Right lobe of liver (tissue), 6 donors: ENCODE results near the gene CFAP119. TPM values are rescaled to one million over a fixed set of nuclear protein-coding genes. Genes with fewer than 3 reads are reported as not detected.

ENCODE experiments used
- ATAC-seq, 4 donors: fragments of 200-7000 bp; cut with Tn5 transposase; one replicate each; pipeline ENCODE4 v1.9.1; 2020; ENCODE audit warnings: mild to moderate bottlenecking in 4 of 4, moderate library complexity in 4 of 4
- DNase-seq, 3 donors: peaks; one replicate each; pipeline ENCODE4 v3.0.0-alpha.2; 2020
- H3K27ac ChIP-seq, 3 donors: fragments of 200-600 bp; one replicate each; pipeline ENCODE4 v1.8.0; 2022
- H3K27me3 ChIP-seq, 2 donors: fragments of 200-600 bp; one replicate each; pipeline ENCODE4 v1.8.0; 2022
- H3K36me3 ChIP-seq, 4 donors: fragments of 200-600 bp; sonication (generic) in 1 of 4; one replicate each; pipeline versions ENCODE4 v1.5.1 to v1.8.0; 2017 to 2022; ENCODE audit warnings: control low read depth in 1 of 4
- H3K4me1 ChIP-seq, 4 donors: fragments of 200-600 bp; sonication (generic) in 1 of 4; one replicate each; pipeline versions ENCODE4 v1.5.1 to v1.8.0; 2017 to 2022; ENCODE audit warnings: control low read depth in 1 of 4
- H3K4me3 ChIP-seq, 3 donors: fragments of 200-600 bp; one replicate each; pipeline ENCODE4 v1.8.0; 2022
- H3K9me3 ChIP-seq, 4 donors: fragments of 200-600 bp; sonication (generic) in 1 of 4; one replicate each; pipeline versions ENCODE4 v1.5.1 to v1.8.0; 2017 to 2022; ENCODE audit warnings: control low read depth in 1 of 4
- POLR2A ChIP-seq: fragments of 450-650 bp; IDR thresholded peaks from one replicate; pipeline ENCODE4 v1.6.1; 2017; ENCODE audit warnings: antibody characterized with exemption, mild to moderate bottlenecking
- WGBS: methylation state at CpG from one replicate; pipeline ENCODE4 v1.1.6; 2018; ENCODE audit warnings: low coverage, low lambda C conversion rate; ENCODE audit not compliant: insufficient coverage; ENCODE audit errors: missing lambda C conversion rate; 5-methylcytosine and 5-hydroxymethylcytosine counted together
- intact Hi-C, 2 donors: fragments of 100-400 bp; cut with DNase I; formaldehyde crosslinking; loops; one replicate each; pipeline versions ENCODE4 v1.11.2 to v1.14.1; 2022
- total RNA-seq, 6 experiments: library from RNA; depleted of rRNA in 2 of 6; stranded (reverse); fragments of >200 nt in 2 of 6; fragmentation: NEBNext Ultra II Directional in 3 of 6; extraction: Animal tissue kit (Norgen Biotek cat#: 25700) in 3 of 6; gene quantifications; one replicate each; pipeline versions ENCODE4 v1.1.0 to v1.2.4, GENCODE V29; 2016 to 2023
- TF ChIP-seq, protein P1 (sequence below), 4 donors: fragments of 200-600 bp in 3 of 4; fragments of 450-650 bp in 1 of 4; IDR thresholded peaks; one replicate each; pipeline versions ENCODE4 v1.5.1 to v1.8.0; 2016 to 2022; ENCODE audit warnings: antibody characterized with exemption in 4 of 4, mild to moderate bottlenecking in 2 of 4
- donor health status: DM: no; HTN: yes; CAD: no.
- donor health status: DM: no; HTN: no; CAD: no.
- donor health status: DM: no; HTN: no; CAD: no.
- donor health status: DM: no; HTN: yes; CAD: no.
- donor health status: DM: no; HTN: yes; CAD: no.

Gene CFAP119
- total RNA-seq, 6 experiments from 2014 or later, result 0.19 to 1.8 (median 0.29) TPM; not detected in 1

DNA sequence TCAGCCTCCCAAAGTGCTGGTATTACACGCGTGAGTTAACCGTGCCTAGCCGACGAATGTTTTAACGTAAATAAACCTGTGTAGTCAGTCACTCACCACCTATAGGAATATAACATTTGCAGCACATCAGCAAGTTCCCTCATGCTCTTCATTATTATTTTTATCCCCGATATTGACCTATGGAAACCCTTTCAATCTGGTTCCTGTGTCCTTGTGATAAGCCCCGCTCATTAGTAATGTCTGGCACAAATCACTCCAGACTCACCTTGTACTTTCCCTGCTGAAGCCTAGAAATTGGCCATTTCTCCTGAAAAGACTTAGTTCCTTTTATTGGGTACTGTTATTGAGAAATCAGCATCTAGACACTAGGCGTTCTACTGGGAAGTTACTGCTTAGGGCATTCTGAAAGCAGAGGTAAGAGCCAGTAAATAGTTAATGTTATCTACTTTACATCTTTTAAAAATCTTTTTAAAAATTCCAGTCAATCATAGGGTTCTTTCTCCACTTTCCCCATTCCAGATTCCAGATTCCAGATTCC lies 15.2 kb downstream of the CFAP119 start:
- intact Hi-C loops, result no loop called here
- H3K27ac ChIP-seq, result no peak overlapping the region

DNA sequence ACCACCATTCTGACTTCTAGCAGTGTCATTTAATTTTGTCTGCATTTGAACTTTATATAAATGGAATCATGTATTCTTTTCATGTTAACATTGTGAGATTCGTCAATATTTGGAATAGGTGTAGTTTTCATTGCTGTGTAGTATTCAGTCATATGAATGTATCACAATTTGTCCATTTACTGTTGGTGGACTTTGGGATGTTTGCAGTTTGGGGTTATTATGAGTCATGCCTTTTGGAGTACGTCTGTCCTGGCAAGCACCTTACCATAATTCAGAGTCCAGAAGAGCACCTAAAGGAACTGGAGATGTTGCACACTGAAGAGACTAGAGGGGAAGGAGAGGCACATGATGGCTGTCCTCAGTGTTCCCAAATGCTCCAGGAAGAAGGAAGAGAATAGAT lies 16.8 kb downstream of the CFAP119 start:
- DNase-seq, result peak in 1 of 3 donors; percentile 56

More for the DNA sequence above, 15.2 kb downstream of the CFAP119 start:
- ATAC-seq (no peak), DNase-seq (no peak)
- WGBS, result 88% methylated on average over 9 of the region's 9 CpGs
- peaks cover 0 to 19% (median 10%) of the 10 kb centered on the region in 4 donors for H3K4me1 ChIP-seq
- no peaks in the 10 kb centered on the region for H3K9me3 ChIP-seq
- TF ChIP-seq, protein P1, sequence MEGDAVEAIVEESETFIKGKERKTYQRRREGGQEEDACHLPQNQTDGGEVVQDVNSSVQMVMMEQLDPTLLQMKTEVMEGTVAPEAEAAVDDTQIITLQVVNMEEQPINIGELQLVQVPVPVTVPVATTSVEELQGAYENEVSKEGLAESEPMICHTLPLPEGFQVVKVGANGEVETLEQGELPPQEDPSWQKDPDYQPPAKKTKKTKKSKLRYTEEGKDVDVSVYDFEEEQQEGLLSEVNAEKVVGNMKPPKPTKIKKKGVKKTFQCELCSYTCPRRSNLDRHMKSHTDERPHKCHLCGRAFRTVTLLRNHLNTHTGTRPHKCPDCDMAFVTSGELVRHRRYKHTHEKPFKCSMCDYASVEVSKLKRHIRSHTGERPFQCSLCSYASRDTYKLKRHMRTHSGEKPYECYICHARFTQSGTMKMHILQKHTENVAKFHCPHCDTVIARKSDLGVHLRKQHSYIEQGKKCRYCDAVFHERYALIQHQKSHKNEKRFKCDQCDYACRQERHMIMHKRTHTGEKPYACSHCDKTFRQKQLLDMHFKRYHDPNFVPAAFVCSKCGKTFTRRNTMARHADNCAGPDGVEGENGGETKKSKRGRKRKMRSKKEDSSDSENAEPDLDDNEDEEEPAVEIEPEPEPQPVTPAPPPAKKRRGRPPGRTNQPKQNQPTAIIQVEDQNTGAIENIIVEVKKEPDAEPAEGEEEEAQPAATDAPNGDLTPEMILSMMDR (IDR thresholded peaks at IDR 0.05), result no peak
- no peak for TF ChIP-seq POLR2A
- no peaks in the 10 kb centered on the region for H3K27me3 ChIP-seq
- H3K4me3 ChIP-seq, result no peak overlapping the region
- peaks cover 0 to 12% (median 5%) of the 10 kb centered on the region in 4 donors for H3K36me3 ChIP-seq

DNA sequence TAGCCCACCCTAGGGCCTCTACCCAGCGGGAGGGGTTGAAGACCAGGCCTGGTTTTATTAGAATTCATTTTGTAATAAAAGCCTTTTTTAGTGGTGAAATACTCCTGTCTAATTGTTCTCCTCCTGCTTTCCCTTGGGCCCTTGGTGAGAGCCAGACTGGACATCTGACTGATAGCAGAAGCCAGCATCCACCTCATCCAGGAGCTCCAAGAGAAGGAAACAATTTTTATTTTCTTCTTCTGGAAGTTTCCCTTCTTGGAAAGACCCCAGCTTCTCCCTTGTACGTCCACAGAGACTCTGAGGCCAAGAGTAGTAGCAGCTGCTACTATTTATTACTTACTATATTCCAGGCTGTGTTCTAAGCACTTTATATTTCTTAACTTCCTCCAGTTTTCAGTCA lies 17.7 kb downstream of the CFAP119 start:
- Histone ChIP-seq H3K9me3 (no peaks in the 10 kb centered on the region), H3K27ac (peak overlapping the region in 2 of 3 donors; percentile 29 to 33), H3K36me3 (peaks cover 0 to 5% (median 4%) of the 10 kb centered on the region in 4 donors), H3K27me3 (no peaks in the 10 kb centered on the region), H3K4me1 (peaks cover 0 to 38% (median 15%) of the 10 kb centered on the region in 4 donors), H3K4me3 (no peak overlapping the region)
- TF ChIP-seq, protein P1 (IDR thresholded peaks at IDR 0.05), result no peak
- no peak for TF ChIP-seq POLR2A
- WGBS, result 50% methylated on average over 1 of the region's 2 CpGs
- no peak for DNase-seq
- ATAC-seq, result no peak
- intact Hi-C loops, result no loop called here

More for the DNA sequence above, 16.8 kb downstream of the CFAP119 start:
- Histone ChIP-seq H3K27ac (peak overlapping the region in 2 of 3 donors; percentile 34 to 39), H3K4me3 (no peak overlapping the region), H3K9me3 (no peaks in the 10 kb centered on the region), H3K36me3 (peaks cover 0 to 4% (median 1%) of the 10 kb centered on the region in 4 donors), H3K27me3 (no peaks in the 10 kb centered on the region), H3K4me1 (peaks cover 0 to 32% (median 15%) of the 10 kb centered on the region in 4 donors)
- intact Hi-C loops, result no loop called here
- WGBS, result 27% methylated on average over 2 of the region's 2 CpGs
- ATAC-seq, result peak; percentile 32 to 52 (median 40)
- no peak for TF ChIP-seq POLR2A
- TF ChIP-seq, protein P1 (IDR thresholded peaks at IDR 0.05), result no peak

DNA sequence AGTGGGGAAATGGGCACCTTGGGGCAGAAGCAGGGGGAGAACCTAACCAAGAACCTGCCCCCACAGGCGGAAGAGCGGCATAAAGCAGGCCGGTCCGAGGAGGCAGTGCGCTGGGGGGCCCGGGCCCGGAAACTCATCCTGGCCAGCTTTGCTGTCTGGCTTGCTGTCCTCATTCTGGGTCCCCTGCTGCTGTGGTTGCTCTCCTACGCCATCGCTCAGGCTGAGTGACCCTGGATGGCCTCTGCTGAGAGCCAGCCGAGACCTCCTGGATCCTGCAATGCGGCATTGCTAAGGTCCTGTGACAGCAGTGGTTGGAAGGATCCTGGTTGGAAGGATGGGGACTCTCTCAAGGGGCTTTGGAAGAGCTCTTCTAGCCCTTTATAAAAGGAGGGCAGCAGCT lies 18.1 kb downstream of the CFAP119 start:
- no peaks in the 10 kb centered on the region for H3K27me3 ChIP-seq
- peaks cover 0 to 38% (median 15%) of the 10 kb centered on the region in 4 donors for H3K4me1 ChIP-seq
- no peak for TF ChIP-seq POLR2A
- TF ChIP-seq, protein P1 (IDR thresholded peaks at IDR 0.05), result no peak
- H3K9me3 ChIP-seq, result no peaks in the 10 kb centered on the region
- no peak for ATAC-seq
- intact Hi-C loops, result no loop called here
- H3K27ac ChIP-seq, result no peak overlapping the region
- peaks cover 0 to 10% (median 6%) of the 10 kb centered on the region in 4 donors for H3K36me3 ChIP-seq
- DNase-seq, result no peak
- WGBS, result no CpG with 5 or more reads among the region's 11 CpGs
- no peak overlapping the region for H3K4me3 ChIP-seq
